NCI-H2029 treated with DMSO at 0.1 percent for 48 hours (cell line): Measurements from ENCODE around the gene LDLRAD1.
A peak's percentile ranks its signal among the peaks of the same experiment; 100 is the strongest.
"Not testable (repeated sequence)": the region's sequence is repeated elsewhere in the genome, so short reads cannot be mapped to it uniquely, and the experiment has no call there.

Experiments used
- DNase-seq: peaks from one replicate; lab custom pipeline; 2025; lab: John Stamatoyannopoulos, UW

The LDLRAD1 gene

DNA sequence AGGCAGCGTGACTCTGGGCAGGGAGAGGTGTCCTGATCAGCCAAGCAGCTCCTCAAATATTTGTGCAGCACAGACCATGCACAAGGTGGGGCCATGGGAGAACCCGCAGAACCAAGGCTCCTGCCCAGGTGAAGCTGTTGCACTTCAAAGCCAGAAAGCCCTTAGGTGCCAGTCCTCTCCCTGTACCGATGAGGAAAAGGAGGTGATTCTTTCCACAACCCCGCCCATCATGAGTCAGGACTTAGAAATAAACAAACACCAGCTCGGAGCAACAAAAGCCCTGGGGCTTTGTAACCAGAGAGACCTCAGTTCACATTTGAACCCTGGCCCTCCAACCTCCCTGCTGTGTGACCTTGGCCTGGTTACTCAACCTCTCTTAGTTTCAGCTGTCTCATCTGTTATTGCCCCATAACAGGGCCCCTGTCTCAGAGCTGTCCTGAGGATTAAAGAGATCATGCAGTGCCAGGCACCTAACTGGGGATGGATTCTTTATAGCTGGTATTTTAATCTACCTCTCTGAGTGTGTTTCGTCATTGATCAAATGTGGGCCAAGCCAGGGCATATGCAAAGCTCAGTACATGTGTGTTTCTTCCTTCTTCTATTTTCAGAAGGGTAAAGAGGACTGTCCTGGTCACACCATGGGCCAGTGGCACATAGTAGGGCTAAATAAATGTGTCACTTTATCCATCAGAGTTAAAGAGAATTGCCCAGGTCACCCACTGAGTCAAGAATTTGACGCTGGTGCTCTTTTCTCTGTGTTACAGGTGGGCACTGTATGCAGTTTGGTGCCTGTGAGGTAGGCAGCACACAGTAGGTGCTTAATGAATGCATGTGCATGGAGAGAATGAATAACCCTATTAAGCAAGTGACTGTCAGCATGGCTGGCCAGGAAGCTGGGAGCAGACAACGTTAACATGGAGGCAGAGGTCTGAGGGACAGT is 1.4 kb downstream of the LDLRAD1 start:
- DNase-seq, result peak; percentile 97

DNA sequence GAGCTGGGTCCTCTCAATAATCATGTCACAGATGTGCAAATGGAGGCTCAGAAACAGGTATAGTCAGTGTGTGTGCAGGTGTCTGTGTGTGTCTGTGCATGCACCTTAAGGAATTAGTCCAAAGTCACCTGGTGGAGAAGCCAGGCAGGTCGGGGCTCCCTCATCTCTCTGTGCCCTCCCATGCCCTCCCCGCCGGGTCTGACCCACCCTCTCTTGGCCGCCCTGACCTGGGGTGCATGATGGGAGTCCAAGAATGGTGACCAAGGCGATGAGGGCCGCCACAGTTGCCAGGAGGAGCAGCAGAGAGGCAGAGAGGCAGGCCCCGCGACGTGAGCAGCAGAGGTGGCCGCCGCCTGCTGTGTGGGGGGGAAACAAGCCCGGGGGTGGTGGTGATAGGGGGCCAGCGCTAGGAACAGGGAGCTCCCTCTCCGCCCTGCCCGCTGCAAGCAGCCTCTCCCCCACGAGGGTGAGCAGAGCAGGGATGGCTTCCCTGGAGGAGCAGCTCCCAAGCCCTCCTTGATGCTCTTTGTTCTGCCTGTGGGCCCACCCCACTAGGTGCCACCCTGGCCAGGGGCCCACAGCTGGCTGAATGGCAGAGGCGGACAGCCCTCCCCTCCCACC is 3.9 kb downstream of the LDLRAD1 start:
- DNase-seq, result no peak

DNA sequence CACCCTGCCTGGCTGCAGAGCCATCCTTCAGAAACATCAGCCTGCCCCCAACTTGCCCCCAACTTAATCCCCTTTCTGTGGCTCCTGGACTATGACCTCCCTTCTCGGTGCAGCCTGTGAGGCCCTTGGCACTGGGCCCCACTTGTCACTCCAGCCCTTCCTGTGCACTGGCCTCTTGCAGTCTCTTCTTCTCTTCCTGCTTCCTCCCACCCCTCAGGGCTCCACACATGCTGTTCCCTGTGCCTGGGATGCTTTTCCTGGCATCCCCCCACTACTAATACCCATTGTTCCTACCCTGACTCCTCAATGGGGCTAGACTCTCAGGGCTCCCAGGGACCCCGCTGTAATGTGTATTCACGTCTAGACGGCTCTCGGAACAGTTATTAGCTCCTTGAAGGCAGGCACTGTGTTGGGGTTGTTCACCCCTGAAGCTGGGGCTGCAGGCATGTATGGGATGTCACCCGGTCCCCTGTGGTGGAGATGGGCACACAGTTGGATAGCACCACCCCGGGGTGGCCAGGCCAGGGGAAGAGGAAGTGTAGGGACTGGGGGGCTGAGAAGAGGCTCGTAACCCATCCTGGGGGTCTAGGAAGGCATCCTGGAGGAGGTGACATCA is 4.5 kb downstream of the LDLRAD1 start:
- no peak for DNase-seq

DNA sequence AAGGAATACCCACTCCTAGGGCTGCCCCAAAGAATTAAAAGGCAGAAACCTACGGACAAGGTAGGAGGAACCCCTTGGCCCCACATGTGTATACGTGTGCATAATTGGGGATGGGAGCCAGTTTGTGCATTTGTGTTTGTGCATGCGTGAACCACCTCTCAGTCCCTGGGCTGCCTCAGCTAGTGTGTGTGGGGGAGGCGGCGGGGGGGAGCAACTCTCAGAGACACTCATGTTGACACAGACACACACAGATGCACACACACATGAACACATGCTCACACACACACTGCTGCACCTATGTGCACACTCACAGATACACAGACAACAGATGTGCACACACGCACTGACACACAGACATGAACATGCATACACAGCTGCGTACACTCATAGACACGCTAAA is 5.1 kb downstream of the LDLRAD1 start:
- DNase-seq, result no peak

DNA sequence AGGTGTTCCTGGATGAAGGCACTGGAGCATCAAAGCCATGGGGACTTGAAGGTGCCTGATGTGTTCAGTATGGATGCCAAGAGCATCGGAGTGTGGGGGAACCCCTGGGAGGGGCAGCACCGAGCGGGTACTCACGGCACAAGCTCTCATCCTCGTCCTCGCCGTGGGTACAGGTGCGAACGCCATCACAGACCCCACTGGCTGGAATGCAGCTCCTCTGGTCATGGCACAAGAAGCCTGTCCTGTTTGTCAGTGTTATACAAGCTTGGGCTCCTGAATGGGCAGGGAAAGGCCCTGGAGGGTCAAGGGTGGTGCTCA is 6.0 kb downstream of the LDLRAD1 start:
- DNase-seq, result no peak

DNA sequence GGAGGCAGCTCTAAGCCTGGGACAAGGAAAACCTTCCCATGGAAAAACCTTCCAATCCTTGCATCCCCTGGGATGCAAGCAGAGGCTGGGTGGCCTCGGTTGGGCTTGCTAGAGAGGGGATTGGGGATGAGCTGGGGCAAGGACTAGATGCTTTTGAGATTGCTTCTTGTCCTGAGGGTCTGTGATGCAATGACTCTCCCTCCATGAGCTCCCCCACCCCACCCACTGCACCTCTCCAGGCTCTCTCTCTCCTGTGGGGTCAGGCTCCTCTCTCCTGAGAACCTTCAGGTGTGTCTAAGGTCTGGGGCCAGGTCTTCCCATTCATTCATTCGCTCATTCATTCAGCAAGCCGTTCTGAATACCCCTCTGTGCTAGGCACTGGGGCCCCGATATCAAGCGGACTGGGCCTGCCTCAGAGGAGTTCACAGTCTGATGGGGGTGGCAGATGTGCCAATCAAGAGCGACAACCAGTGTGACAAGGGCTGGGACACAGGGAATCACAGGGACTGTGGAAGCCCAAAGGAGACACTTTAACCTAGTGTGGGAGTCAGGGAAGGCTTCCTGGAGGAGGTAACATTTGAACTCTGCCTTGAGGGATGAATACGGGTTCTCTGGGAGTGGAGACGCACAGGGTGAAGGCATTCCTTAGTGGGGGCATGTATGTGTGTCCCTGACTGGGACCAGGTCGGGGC is 6.5 kb downstream of the LDLRAD1 start:
- no peak for DNase-seq

DNA sequence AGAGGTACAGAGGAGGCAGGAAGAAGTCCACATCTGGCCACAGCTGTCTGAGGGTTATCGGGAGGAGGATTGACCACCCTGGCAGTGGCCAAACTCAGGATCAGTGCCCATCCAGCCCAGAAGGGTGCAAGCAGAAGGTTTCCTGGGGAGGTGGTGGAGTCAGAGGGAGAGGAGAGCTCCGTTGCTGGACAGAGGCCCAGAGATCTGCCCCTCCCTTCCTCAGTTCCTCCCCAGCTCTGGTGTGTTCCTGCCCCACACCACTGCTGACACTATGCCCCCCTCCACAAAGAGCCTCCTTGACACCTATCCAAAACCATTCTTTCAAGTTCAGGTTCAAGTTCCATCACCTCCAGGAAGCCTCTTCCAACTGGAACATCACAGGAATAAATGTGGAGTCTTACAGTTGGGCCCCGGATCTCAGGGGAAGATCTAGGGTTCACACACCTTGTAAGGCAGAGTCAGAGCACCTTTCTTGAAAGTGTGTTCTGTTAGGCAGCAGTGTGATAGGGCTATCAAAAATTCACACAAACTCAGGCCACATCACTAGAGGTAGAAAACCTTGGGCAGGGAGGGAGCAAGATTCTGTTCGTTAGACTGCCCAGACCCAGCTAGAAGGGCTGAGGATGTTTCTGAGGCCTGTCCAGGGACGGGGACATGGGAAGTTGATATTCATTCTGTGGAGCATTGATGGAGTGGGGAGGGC is 7.4 kb downstream of the LDLRAD1 start:
- no peak for DNase-seq

DNA sequence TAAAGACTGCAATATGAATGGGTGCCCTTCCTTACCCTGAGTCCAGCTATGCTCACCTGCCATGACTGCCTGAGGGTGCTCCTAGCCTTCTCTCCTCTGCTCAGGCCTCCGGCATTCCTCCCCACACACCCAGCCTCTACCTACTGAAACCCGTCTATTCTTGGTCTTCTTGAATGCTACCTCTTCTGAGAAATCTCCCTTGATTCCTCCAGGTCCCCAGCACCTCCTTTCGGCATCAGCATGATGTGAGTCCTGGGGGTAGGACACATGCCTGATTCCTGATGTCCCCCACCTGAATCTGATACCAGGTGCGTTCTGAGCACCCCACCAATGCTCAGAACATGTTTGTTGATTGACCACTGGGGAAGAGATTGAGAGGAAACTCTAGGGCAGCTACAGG is 8.6 kb downstream of the LDLRAD1 start:
- no peak for DNase-seq

DNA sequence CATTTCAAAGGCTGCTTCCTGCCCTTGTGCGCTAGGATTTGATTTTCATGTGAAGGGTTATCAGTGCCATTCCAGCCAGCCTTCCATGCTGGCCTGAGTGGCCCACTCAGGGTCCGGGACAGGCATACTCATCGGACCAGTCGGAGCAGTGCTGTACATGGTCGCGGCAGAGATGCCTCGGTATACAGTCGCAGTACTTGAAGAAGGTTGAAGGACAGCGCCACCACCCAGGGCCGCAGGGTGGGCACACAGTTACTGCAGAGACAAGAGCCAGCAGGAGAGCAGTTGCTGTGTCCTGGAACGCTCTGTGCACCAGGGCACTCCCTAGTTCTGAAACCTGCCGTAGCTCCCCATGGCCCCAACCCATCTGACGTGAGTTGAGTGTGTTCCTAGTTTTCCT is 9.1 kb downstream of the LDLRAD1 start:
- no peak for DNase-seq

DNA sequence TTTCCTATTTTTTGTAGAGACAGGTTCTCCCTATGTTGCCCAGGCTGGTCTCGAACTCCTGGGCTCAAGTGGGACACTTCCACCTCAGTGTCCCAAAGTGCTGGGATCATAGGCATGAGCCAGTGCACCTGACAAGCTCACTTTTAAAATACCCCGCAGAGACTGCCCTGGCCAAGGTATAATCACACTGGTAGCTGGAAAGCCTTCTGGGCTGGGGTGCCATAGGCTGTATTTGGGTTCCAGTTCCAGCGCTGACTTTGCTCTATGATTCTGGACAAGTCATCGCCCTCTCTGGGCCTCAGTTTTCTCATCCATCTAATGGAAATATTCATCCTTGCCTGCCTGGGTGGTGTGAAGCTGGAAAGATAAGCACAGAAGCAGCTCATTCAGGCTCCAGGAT is 10.4 kb downstream of the LDLRAD1 start:
- DNase-seq, result no peak

DNA sequence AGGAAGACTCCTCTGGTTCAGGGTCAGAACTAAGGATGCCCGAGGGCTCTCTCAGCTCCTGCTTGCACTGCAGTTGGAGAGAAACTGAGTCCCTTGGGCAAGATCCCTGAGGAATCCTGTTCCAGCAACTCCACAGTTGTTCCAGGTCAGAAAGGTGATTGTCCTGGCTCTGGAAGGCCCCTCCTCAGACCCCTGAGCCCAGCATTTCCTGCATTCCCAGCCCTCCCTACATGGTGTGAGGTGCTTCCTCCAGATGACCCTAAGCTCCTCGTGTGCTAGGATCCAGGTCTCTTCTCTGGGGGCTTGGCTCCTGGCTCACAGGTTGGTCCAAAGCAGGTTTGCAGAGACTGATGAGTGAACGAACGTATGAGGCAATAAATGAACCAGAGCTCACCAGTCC is 11.5 kb downstream of the LDLRAD1 start:
- DNase-seq, result no peak

DNA sequence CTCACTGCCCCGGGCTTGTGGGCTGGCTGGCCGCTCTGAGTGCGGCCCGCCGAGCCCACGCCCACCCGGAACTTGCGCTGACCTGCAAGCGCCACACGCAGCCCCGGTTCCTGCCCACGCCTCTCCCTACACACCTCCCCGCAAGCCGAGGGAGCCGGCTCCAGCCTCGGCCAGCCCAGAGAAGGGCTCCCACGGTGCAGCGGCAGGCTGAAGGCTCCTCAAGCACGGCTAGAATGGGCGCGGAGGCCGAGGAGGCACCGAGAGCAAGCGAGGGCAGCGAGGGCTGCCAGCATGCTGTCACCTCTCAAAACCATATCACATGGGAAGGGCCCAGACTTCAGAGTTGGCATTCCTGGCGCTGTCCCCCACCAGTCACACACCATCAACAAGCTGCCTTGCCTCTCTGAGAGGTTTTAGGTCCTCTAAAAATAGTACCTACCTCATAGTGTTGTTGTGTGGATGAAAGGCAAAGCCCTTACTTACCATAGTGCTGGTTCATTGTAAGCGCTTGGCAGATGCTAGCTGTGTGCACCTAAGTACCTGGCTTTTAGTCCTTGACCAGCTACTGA is 13.4 kb downstream of the LDLRAD1 start:
- no peak for DNase-seq

DNA sequence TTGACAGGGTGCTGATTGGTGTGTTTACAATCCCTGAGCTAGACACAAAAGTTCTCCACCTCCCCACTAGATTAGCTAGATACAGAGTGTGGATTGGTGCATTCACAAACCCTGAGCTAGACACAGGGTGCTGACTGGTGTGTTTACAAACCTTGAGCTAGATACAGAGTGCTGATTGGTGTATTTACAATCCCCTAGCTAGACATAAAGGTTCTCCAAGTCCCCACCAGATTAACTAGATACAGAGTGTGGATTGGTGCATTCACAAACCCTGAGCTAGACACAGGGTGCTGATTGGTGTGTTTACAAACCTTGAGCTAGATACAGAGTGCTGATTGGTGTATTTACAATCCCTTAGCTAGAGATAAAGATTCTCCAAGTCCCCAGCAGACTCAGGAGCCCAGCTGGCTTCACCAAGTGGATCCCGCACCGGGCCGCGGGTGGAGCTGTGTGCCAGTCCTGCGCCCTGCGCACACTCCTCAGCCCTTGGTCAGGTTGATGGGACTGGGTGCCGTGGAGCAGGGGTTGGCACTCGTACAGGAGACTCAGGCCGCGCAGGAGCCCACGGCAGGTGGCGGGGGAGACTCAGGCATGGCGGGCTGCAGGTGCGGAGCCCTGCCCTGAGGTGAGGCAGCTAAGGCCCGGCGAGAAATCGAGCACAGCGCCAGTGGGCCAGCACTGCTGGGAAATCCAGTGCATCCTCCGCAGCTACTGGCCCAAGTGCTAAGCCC is 14.1 kb downstream of the LDLRAD1 start:
- not testable (repeated sequence) for DNase-seq

DNA sequence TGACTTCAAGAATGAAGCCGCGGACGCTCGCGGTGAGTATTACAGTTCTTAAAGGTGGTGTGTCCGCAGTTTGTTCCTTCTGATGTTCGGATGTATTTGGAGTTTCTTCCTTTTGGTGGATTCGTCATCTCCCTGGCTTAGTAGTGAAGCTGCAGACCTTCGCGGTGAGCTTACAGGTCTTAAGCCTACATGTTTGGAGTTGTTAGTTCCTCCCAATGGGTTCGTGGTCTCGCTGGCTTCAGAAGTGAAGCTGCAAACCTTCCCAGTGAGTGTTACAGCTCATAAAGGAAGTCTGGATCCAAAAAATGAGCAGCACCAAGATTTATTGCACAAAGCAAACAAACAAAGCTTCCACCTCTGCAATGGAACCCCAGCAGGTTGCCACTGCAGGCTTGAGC is 14.7 kb downstream of the LDLRAD1 start:
- DNase-seq, result no peak

DNA sequence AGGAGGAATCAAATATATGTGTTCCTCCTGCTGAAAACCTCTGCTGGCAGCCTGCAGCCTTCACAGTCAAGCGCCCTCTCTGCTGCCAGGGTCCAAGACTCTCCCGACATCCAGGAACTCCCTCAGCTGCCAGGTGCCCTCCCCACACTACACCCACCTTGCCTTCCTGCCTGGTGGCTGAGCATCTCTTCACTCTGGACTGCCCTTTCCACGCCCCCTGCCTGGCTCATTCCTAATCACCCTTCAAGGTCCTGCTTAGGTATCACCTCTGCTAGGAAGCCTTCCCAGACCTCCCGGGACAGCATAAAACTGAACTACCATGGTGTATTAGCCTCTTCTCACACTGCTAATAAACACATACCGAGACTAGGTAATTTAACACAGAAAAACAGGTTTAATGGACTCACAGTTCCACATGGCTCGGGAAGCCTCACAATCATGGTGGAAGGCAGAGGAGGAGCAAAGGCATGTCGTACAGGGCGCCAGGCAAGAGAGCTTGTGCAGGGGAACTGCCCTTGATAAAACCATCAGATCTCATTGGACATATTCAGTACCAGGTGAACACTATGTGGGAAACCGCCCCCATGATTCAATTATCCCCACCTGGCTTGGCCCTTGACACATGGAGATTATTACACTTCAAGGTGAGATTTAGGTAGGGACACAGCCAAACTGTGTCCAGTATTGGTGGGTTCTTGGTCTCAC is 15.3 kb downstream of the LDLRAD1 start:
- peak; percentile 47 for DNase-seq

DNA sequence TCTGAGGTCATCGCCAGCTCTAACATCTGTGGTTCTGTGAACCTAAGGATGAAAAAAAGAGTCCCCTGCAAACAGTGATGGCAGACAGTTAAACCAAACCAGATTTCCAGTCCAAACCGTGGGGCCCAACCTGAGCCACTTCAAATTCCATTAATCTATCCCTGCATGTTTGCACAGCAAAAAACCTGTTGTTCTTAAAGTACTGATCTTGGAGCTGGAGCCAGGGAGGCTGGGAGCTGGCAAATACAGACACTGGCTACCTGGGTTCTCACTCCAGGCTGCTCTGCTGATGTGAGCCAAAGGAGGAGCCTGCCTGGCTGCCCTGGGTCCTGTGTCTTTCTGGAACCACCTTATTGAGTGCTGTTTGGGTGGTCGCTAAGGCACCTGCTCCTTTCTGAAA is 16.4 kb downstream of the LDLRAD1 start:
- peak; percentile 99 for DNase-seq

DNA sequence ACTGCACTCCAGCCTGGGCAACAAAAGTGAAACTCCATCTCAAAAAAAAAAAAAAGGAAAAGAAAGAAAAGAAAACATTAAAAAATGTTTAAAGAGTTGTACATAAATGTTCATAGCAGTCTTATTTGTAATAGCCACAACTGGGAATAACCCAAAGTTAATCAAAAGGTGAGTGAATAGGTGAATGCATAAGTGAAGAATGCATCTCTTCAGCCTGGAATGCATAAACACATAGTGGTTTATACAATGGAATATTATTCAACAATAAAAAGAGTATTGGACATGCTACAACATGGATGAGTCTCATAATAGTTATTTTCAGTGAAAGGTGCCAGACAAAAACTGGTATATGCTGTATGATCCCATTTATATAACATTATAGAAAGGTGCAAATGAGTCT is 18.1 kb downstream of the LDLRAD1 start:
- DNase-seq, result no peak

DNA sequence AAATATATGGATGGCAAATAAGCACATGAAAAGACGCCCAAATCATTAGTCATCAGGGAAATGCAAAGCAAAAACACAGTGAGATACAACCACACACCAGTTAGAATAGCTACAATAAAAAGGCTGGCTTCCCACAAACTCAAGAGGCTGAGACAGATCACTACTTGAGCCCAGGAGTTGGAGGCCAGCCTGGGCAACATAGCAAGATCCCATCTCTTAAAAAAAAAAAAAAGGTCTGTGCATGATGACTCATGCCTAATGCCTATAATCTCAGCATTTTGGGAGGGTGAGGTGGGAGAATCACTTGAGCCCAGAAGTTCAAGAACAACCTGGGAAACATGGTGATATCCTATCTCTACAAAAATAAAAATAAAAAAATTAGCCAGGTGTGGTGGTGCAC is 19.8 kb downstream of the LDLRAD1 start:
- no peak for DNase-seq

DNA sequence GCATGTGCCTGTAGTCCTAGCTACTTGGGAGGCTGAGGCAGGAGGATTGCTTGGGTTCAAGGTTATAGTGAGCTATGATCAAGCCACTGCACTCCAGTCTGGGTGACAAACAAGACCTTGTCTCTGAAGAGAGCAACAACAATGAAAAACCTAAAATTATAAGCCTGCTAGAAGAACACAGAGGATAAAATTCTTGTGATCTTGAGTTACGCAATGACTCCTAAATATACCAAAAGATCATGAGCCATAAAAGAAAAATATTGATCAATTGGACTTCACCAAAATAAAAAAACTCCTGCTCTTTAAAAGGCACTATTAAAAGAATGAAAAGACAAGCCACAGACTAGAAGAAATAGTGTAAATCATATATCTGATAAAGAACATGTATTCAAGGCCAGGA is 22.3 kb downstream of the LDLRAD1 start:
- no peak for DNase-seq

DNA sequence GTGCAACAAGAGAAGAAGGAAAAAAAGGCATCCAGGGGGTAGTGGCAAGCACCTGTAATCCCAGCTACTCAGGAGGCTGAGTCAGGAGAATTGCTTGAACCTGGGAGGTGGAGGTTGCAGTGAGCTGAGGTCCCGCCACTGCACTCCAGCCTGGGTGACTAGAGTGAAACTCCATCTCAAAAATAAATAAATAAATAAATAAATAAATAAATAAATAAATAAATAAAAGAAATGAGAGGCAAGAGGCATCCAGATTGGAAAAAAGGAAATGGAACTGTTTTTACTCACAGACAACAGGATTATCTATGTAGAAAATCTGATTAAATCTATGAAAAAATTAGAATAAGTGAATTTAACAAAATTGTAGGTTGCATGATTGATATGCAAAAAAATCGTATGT is 23.5 kb downstream of the LDLRAD1 start:
- DNase-seq, result not testable (repeated sequence)
